GM21723 (cell line): ENCODE results near the gene DAW1.
"Not testable (repeated sequence)": the region's sequence is repeated elsewhere in the genome, so short reads cannot be mapped to it uniquely, and the experiment has no call there.

ENCODE experiments used
- ATAC-seq: cut with Tn5 transposase; IDR thresholded peaks from one replicate; pipeline ENCODE4 v1.9.1; 2021; ENCODE audit warnings: mild to moderate bottlenecking, moderate library complexity; ENCODE audit not compliant: unreplicated experiment

Gene DAW1

DNA sequence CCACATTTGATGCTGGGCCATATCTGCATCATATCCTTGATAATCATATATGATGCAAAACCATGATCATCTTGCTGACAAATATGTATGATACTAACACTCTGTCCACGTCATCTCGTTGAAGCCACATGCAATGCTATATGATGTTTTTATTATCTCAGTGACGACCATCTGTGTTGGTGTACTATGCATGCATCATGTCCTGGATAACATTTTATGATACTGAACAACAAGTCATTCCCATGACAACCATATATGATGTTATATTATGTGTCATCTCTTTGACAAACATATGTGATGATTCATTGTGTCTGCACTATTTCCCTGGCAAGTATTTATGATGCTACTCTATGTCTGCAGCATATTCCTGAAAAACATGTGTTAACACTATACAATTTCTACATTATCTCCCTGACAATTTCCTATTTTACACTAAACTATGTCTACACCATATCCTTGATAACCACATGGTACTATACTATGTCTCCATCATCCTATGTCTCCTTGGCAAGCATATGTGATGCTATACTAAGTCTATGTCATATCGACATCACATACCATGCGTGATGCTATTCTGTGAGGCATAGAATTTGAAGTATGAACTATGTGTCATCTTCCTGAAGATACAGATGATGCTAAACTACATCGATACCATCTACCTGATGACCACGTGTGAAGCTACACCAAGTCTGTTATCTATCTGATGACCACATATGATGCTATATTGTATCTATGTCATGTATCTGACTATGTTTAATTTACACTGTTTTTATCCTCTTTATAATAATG is 37.0 kb downstream of the DAW1 start:
- no peak for ATAC-seq

GRCh38 chr2:227914362-227914761 is 42.9 kb downstream of the DAW1 start:
- ATAC-seq, result no peak

- ATAC-seq, result no peak
Observed at GRCh38 chr2:227921648-227922047, 50.2 kb downstream of the DAW1 start.

GRCh38 chr2:227932001-227932400 is 60.6 kb downstream of the DAW1 start:
- no peak for ATAC-seq

DNA sequence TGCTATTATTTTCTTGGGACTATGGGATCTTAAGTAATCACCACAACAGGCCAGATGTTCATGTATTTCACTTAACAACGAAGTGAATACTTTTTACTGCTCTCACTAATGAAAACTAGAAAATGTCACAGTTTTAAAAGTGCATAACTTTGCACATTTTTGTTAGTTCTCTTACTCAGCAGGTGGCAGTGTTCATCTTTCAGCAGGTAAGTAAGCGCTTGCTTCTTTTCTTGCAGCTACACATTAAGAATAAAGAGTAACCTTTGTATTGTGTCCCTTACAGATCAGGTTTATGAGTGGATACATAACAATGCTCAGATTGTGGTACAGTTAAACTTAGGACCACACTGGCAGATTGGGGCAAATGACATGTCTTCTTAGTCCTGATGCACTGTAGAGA is 61.0 kb downstream of the DAW1 start:
- ATAC-seq, result no peak

DNA sequence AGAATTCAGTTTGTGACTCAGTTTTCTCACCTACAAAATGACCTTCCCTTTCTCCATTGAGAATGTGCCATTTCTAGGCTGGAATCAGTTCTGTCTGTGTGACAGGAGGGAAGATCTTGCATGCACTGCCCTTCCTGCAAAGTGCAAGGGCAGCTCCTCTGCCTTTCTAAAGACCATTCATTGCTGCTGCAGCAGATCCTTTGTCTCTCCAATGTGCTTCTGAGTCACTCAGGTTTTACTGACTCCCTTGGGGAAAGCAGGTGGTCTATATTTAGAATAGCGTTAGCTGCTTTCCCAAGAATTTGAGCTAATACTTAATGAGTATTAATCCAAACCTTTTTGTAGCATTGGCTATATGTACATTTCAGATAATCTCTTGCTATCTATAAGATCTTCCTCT is 62.5 kb downstream of the DAW1 start:
- no peak for ATAC-seq

- not testable (repeated sequence) for ATAC-seq
Observed at GRCh38 chr2:227936249-227936648, 64.8 kb downstream of the DAW1 start.

GRCh38 chr2:227939271-227940027 is 68.0 kb downstream of the DAW1 start:
- ATAC-seq, result peak; percentile 68

GRCh38 chr2:227942021-227942420 is 70.6 kb downstream of the DAW1 start:
- peak; percentile 67 for ATAC-seq

DNA sequence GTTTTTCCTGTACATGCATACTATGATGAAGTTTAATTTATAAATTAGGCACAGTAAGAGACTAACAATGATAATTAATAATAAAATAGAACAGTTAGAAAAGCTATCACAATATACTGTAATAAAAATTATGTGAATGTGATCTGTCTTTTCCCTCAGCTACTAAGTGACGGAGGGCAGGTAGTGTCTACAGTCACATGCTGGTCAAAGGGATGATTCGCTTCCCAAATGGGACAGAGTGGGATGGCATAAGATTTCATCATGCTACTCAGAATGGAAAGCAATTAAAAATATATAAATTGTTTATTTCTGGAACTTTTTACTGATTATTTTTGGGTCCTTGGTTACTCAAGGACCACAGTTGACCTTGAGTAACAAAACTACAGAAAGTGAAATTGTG is 71.5 kb downstream of the DAW1 start:
- ATAC-seq, result no peak

DNA sequence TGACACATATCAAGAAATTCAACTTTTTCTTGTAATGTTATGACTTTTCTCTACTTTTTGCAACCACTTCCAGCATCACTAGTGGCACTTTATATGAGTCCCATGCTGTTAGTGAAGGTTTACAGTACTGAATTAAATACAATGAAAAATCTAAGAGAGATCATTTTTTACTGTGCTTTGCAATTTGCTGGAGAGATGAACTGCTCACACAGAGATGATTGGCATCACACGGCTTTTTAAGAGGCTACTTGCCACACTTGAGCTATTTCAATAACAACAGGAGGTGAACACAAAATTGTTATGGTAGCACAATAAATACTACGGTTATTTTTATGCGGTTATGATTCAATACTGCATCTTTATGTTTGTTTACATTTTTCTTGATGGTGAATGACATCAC is 88.9 kb downstream of the DAW1 start:
- no peak for ATAC-seq

GRCh38 chr2:227971619-227972230 is 100.3 kb downstream of the DAW1 start:
- no peak for ATAC-seq

GRCh38 chr2:227973241-227973640 is 101.8 kb downstream of the DAW1 start:
- ATAC-seq, result no peak
